CD4-positive, alpha-beta memory T cell (primary cell): Measurements from ENCODE around the gene UBQLN4. TPM values are rescaled to one million over a fixed set of nuclear protein-coding genes. Genes with fewer than 3 reads are reported as not detected.

ENCODE experiments used
- CTCF ChIA-PET: fragments of 350-600 bp; sonication (Branson Sonifier 250); formaldehyde crosslinking; loops from one replicate; lab custom pipeline; 2021; ENCODE audit warnings: inconsistent platforms; ENCODE audit not compliant: partially characterized antibody; lab: Charles Lee
- POLR2A ChIA-PET: fragments of 350-600 bp; sonication (Branson Sonifier 250); formaldehyde crosslinking; loops from one replicate; lab custom pipeline; 2021; ENCODE audit not compliant: partially characterized antibody; lab: Charles Lee
- DNase-seq, 5 donors: peaks; one replicate each; pipeline versions ENCODE4 v3.0.0 to v3.0.0-alpha.2; 2020 to 2022; ENCODE audit warnings: mixed read lengths in 1 of 5
- H3K27ac ChIP-seq: one replicate; pipeline ENCODE4 v1.7.0; 2013; ENCODE audit warnings: low read depth, low read length
- H3K27me3 ChIP-seq: 2 replicates; pipeline ENCODE4 v1.7.0; 2013; ENCODE audit warnings: mild to moderate bottlenecking, low read length, moderate library complexity; ENCODE audit not compliant: insufficient read depth
- H3K36me3 ChIP-seq: 2 replicates; pipeline ENCODE4 v1.7.0; 2013; ENCODE audit warnings: mild to moderate bottlenecking, low read length, moderate library complexity; ENCODE audit not compliant: insufficient read depth
- H3K4me1 ChIP-seq: 2 replicates; pipeline ENCODE4 v1.7.0; 2013; ENCODE audit warnings: mild to moderate bottlenecking, low read length, moderate library complexity; ENCODE audit not compliant: insufficient read depth
- H3K4me3 ChIP-seq, 2 donors: one replicate each; pipeline ENCODE4 v1.7.0; 2013; ENCODE audit warnings: low read length in 2 of 2, mild to moderate bottlenecking in 1 of 2
- H3K9me3 ChIP-seq, 2 donors: one replicate each; pipeline ENCODE4 v1.7.0; 2013; ENCODE audit warnings: low read length in 2 of 2, control low read depth in 1 of 2; ENCODE audit not compliant: control insufficient read depth in 1 of 2
- H3K27ac Mint-ChIP-seq, 7 donors: one replicate each; pipeline ENCODE4 v1.8.0; 2020 to 2021; ENCODE audit warnings: mixed read lengths in 7 of 7, mild to moderate bottlenecking in 6 of 7, inconsistent platforms in 3 of 7, moderate library complexity in 3 of 7
- H3K27me3 Mint-ChIP-seq, 2 donors: one replicate each; pipeline ENCODE4 v1.8.0; 2020 to 2021; ENCODE audit warnings: mixed read lengths in 2 of 2
- H3K36me3 Mint-ChIP-seq, 2 donors: one replicate each; pipeline ENCODE4 v1.8.0; 2020 to 2021; ENCODE audit warnings: mixed read lengths in 2 of 2, inconsistent platforms in 1 of 2, mild to moderate bottlenecking in 1 of 2
- H3K4me1 Mint-ChIP-seq, 4 donors: one replicate each; pipeline ENCODE4 v1.8.0; 2020 to 2021; ENCODE audit warnings: mixed read lengths in 4 of 4, mild to moderate bottlenecking in 1 of 4
- H3K4me3 Mint-ChIP-seq, 8 donors: one replicate each; pipeline ENCODE4 v1.8.0; 2020 to 2021; ENCODE audit warnings: mixed read lengths in 8 of 8, mild to moderate bottlenecking in 7 of 8, moderate library complexity in 6 of 8, inconsistent platforms in 3 of 8
- H3K9me3 Mint-ChIP-seq, 8 donors: one replicate each; pipeline ENCODE4 v1.8.0; 2020 to 2021; ENCODE audit warnings: mixed read lengths in 8 of 8, mild to moderate bottlenecking in 5 of 8, inconsistent platforms in 3 of 8, moderate library complexity in 1 of 8
- intact Hi-C: fragments of 100-400 bp; cut with micrococcal nuclease; formaldehyde crosslinking; loops from one replicate; pipeline ENCODE4 v1.15.1; 2023
- polyA plus RNA-seq, 2 donors: library from polyadenylated mRNA; unstranded; fragments of 300-500 nt; fragmentation: Illumina TruSeq; gene quantifications; one replicate each; pipeline ENCODE4 v1.2.3, GENCODE V29; 2021
- total RNA-seq, 2 experiments: library from RNA; stranded (reverse); gene quantifications; one replicate each; pipeline ENCODE4 v1.2.3, GENCODE V29; 2021

Gene UBQLN4
- total and polyA plus RNA-seq, 4 experiments from 2014 or later, result 8.9 to 39.5 (median 25.3) TPM

DNA sequence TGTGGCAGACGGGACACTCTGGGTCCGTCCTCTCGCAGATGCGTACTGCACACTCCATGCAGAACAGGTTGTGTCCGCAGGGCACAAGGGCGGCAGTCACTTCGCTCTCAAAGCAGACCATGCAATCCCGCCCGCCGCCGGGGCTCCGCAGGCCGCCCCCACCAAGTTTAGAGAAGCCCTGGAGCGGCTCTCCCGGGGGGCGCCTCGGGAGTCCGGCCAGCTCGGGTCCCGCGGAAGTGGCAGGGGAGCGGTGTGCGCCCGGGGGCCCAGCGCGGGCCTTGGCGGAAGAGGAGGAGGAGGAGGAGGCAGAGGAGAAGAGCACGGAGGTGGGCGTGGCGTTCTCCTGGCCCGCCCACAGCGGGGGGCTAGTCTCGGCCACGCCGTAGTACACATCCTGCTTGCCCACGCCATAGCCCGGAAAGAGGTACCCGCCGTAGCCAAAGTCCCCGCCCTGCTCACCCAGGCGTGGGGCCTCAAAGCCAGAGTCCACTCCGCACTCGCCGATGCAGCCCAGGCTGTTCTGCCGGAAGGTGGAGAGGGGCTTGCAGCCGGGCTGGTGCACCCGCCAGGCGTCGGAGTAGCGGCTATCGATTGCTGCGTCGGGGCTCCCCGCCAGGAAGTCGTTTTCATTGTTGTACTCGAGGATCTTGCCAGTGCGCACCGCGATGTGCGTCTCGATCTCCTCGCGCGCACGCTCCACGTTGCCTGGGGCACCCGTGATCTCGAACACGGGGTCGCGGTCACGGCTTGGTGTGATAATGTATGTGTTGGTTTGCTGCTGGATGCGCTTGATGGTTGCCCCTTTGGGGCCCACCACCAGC lies 23.2 kb upstream of the UBQLN4 start:
- H3K4me1 Mint-ChIP-seq, result peaks cover 0 to 5% (median 2%) of the 10 kb centered on the region in 4 donors
- H3K4me1 ChIP-seq, result peaks cover 6% of the 10 kb centered on the region

DNA sequence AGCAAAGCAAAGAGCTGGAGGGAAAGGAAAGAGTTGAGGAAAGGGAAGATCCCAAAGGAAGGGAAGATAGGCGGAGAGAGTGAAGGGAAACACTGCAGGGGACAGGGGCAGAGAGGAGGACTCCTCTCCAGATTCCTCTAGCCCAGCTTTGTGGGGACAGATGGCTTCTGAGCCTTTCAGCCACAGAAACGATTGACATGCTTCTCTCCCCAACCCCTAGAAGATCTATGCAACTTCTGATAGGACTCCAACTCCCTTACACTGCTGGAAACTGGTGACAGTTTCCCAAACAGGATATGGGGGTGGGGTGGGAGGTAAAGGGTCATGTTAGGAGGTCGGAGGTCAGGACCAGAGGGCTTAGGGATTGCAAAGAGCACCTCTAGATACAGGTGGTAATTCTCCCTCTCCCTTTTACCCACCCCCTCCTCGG lies 22.2 kb upstream of the UBQLN4 start:
- Histone ChIP-seq H3K4me3 (no peak overlapping the region), H3K4me1 (no peaks in the 10 kb centered on the region), H3K27me3 (no peaks in the 10 kb centered on the region), H3K36me3 (no peaks in the 10 kb centered on the region), H3K27ac (no peak overlapping the region), H3K9me3 (no peaks in the 10 kb centered on the region)
- POLR2A ChIA-PET, result no interaction called here
- peaks cover 3 to 6% of the 10 kb centered on the region in 2 donors for H3K27me3 Mint-ChIP-seq
- DNase-seq, result no peak
- no peaks in the 10 kb centered on the region for H3K36me3 Mint-ChIP-seq
- CTCF ChIA-PET, result no interaction called here
- intact Hi-C loops, result no loop called here
- H3K27ac Mint-ChIP-seq, result peak overlapping the region in 1 of 7 donors; percentile 4
- H3K4me3 Mint-ChIP-seq, result peak overlapping the region in 1 of 8 donors; percentile 37
- H3K9me3 Mint-ChIP-seq, result peaks cover 0 to 3% (median 0%) of the 10 kb centered on the region in 8 donors
- H3K4me1 Mint-ChIP-seq, result peaks cover 0 to 5% (median under 1%) of the 10 kb centered on the region in 4 donors

More for the DNA sequence above, 23.2 kb upstream of the UBQLN4 start:
- H3K36me3 ChIP-seq, result no peaks in the 10 kb centered on the region
- H3K27me3 ChIP-seq, result no peaks in the 10 kb centered on the region
- H3K36me3 Mint-ChIP-seq, result no peaks in the 10 kb centered on the region
- H3K4me3 ChIP-seq, result no peak overlapping the region
- intact Hi-C loops, result no loop called here
- no peaks in the 10 kb centered on the region for H3K9me3 ChIP-seq
- H3K27ac ChIP-seq, result no peak overlapping the region
- H3K9me3 Mint-ChIP-seq, result no peaks in the 10 kb centered on the region
- no peak overlapping the region for H3K27ac Mint-ChIP-seq
- no peak for DNase-seq
- CTCF ChIA-PET, result no interaction called here
- H3K27me3 Mint-ChIP-seq, result peaks cover 3 to 6% of the 10 kb centered on the region in 2 donors
- H3K4me3 Mint-ChIP-seq, result peak overlapping the region in 1 of 8 donors; percentile 58
- POLR2A ChIA-PET, result no interaction called here

DNA sequence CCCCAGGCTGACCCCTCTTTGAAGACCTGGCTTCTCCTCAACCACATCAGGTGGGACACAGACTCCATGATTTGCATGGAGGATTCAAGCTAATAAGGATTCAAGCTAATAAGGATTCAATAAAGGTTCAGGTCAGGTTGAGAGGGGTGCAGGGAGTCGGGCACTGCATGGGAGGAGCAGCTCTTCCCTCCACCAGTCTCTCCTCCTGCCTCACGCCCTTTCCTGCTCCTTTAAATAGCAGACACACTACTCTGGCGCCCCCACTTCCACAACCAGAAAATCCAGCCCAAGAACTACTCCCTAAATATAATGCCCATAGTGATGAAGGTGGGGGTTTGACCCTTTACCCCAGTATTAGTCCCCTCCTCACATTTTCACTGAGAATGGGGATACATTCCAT lies 21.6 kb upstream of the UBQLN4 start:
- Histone ChIP-seq H3K36me3 (no peaks in the 10 kb centered on the region), H3K27me3 (no peaks in the 10 kb centered on the region), H3K27ac (no peak overlapping the region), H3K4me3 (no peak overlapping the region), H3K4me1 (no peaks in the 10 kb centered on the region), H3K9me3 (no peaks in the 10 kb centered on the region)
- Mint-ChIP-seq H3K4me1 (peaks cover 0 to 5% (median under 1%) of the 10 kb centered on the region in 4 donors), H3K27ac (no peak overlapping the region), H3K9me3 (peaks cover 0 to 3% (median 0%) of the 10 kb centered on the region in 8 donors), H3K36me3 (no peaks in the 10 kb centered on the region), H3K27me3 (peaks cover 3 to 6% of the 10 kb centered on the region in 2 donors), H3K4me3 (no peak overlapping the region)
- no peak for DNase-seq
- intact Hi-C loops, result no loop called here
- ChIA-PET POLR2A (no interaction called here), CTCF (no interaction called here)

DNA sequence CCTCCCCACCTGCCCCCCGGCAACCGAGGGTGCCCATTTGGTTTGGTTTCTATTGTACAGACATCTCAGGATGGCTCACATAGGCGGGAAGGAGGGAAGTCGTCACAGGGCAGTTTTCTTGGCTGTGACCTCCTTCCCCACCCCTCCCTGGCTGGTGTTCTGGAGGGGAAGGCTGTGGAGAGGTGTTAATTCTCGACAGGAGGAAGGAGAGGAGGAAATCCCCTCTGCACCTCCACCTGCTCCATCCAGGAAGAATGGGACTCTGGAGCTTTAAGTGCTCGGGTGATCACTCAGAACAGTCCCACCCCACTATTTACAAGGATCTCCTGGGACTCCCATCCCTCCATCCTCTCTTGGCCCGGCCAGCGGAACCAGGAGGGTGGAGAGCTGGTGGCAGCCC lies 21.1 kb upstream of the UBQLN4 start:
- ChIA-PET CTCF (no interaction called here), POLR2A (no interaction called here)
- H3K27ac Mint-ChIP-seq, result no peak overlapping the region
- no peak for DNase-seq
- Histone ChIP-seq H3K4me1 (no peaks in the 10 kb centered on the region), H3K4me3 (no peak overlapping the region), H3K36me3 (no peaks in the 10 kb centered on the region), H3K27ac (no peak overlapping the region), H3K27me3 (no peaks in the 10 kb centered on the region), H3K9me3 (no peaks in the 10 kb centered on the region)
- H3K9me3 Mint-ChIP-seq, result peaks cover 0 to 3% (median 0%) of the 10 kb centered on the region in 8 donors
- peaks cover 0 to 5% (median under 1%) of the 10 kb centered on the region in 4 donors for H3K4me1 Mint-ChIP-seq
- no peaks in the 10 kb centered on the region for H3K36me3 Mint-ChIP-seq
- intact Hi-C loops, result no loop called here
- H3K4me3 Mint-ChIP-seq, result no peak overlapping the region
- peaks cover 3 to 5% of the 10 kb centered on the region in 2 donors for H3K27me3 Mint-ChIP-seq

DNA sequence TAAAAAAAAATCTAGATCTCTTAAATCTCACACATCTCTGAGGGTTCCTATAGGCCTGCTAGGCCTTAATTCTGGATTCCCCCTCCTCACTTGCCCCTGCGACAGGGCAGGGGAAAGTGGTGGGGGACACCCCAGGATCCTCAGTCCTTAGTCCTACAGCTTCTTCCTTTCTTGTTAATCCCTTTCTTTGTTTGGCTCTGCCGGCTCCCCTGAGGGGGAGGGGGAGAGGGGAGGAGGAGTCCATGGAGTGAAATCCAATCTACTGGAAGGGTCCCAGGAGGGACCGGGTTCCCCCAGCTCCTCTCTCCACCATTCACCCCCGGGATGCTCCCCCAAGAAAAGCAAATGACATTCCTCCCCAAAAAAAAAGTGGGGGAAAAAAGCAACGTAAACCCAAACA lies 20.1 kb upstream of the UBQLN4 start:
- intact Hi-C loops, result no loop called here
- H3K36me3 Mint-ChIP-seq, result no peaks in the 10 kb centered on the region
- H3K27me3 ChIP-seq, result no peaks in the 10 kb centered on the region
- ChIA-PET POLR2A (no interaction called here), CTCF (no interaction called here)
- no peak overlapping the region for H3K27ac Mint-ChIP-seq
- no peak for DNase-seq
- H3K4me1 ChIP-seq, result no peaks in the 10 kb centered on the region
- no peak overlapping the region for H3K27ac ChIP-seq
- H3K9me3 ChIP-seq, result no peaks in the 10 kb centered on the region
- H3K27me3 Mint-ChIP-seq, result peaks cover 2 to 3% of the 10 kb centered on the region in 2 donors
- peaks cover 0 to 3% (median 0%) of the 10 kb centered on the region in 8 donors for H3K9me3 Mint-ChIP-seq
- no peaks in the 10 kb centered on the region for H3K36me3 ChIP-seq
- peaks cover 0 to 3% (median under 1%) of the 10 kb centered on the region in 4 donors for H3K4me1 Mint-ChIP-seq
- H3K4me3 ChIP-seq, result no peak overlapping the region
- no peak overlapping the region for H3K4me3 Mint-ChIP-seq

DNA sequence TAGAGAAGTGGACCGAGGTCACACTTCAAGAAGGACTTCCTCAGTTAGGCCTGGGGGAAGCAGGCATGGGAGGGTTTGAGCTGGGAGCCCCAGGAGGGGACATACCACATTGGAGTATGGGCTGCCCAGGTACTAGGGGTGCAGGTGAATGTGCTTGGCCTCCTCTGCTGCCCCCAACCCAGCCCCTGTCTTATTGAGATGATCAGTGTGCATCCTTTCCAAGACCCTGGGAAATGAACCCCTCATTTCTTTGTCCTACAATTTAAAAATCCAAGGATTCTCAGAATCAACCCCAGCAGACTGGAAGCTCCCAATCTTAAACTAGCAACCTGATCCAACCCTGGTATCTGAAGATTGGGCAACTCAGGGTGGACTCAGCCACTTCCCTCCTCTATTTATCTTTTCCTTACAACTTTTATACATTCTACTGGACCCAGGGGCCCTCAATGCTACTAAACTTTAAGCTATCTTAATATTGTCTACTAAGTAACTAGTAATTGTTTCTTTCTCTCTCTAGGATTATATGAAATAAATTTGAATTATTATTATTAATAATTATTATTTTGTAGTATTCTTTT lies 19.6 kb upstream of the UBQLN4 start:
- Histone ChIP-seq H3K27me3 (no peaks in the 10 kb centered on the region), H3K4me3 (no peak overlapping the region), H3K36me3 (no peaks in the 10 kb centered on the region), H3K27ac (no peak overlapping the region), H3K4me1 (no peaks in the 10 kb centered on the region), H3K9me3 (no peaks in the 10 kb centered on the region)
- no peaks in the 10 kb centered on the region for H3K36me3 Mint-ChIP-seq
- H3K27me3 Mint-ChIP-seq, result peaks cover 2 to 3% of the 10 kb centered on the region in 2 donors
- H3K4me3 Mint-ChIP-seq, result no peak overlapping the region
- peaks cover 0 to 3% (median 0%) of the 10 kb centered on the region in 8 donors for H3K9me3 Mint-ChIP-seq
- no peak for DNase-seq
- ChIA-PET POLR2A (no interaction called here), CTCF (no interaction called here)
- no peak overlapping the region for H3K27ac Mint-ChIP-seq
- intact Hi-C loops, result no loop called here
- peaks cover 0 to 1% (median 0%) of the 10 kb centered on the region in 4 donors for H3K4me1 Mint-ChIP-seq

DNA sequence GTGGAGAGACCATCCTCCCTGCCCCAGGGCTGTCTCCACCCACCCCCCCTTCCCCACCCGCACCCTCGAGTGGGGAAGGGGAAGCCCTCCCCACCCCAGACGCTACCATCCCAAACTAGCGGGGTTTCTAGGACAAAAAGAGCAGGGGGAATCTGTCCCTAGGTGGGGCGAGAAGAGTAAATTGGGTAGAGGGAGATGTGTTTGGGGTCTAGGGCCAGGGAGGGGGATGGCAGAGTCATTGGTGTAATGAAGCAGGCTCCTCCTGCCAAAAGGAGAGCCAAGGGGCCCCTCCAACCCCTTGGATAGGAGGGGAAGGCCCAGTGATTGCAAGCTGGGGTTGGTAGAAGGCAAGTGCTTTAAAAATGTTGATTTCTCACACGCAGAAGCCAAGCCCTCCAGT lies 18.7 kb upstream of the UBQLN4 start:
- Mint-ChIP-seq H3K36me3 (no peaks in the 10 kb centered on the region), H3K27me3 (peaks cover 0 to 3% of the 10 kb centered on the region in 2 donors), H3K4me1 (peaks cover 0 to 3% (median under 1%) of the 10 kb centered on the region in 4 donors), H3K27ac (no peak overlapping the region), H3K4me3 (no peak overlapping the region), H3K9me3 (peaks cover 0 to 3% (median 0%) of the 10 kb centered on the region in 8 donors)
- no peak for DNase-seq
- ChIA-PET POLR2A (no interaction called here), CTCF (no interaction called here)
- H3K36me3 ChIP-seq, result no peaks in the 10 kb centered on the region
- H3K4me1 ChIP-seq, result no peaks in the 10 kb centered on the region
- no peak overlapping the region for H3K27ac ChIP-seq
- intact Hi-C loops, result no loop called here
- no peaks in the 10 kb centered on the region for H3K27me3 ChIP-seq
- no peak overlapping the region for H3K4me3 ChIP-seq
- no peaks in the 10 kb centered on the region for H3K9me3 ChIP-seq
